HepG2 (cell line): ENCODE results near the gene VSX1. TPM values are rescaled to one million over a fixed set of nuclear protein-coding genes. Genes with fewer than 3 reads are reported as not detected.

Source experiments
- ARNT2 ChIP-seq: sonication (generic); formaldehyde crosslinking; IDR thresholded peaks from 2 replicates; pipeline ENCODE4 v1.8.0; 2022; ENCODE audit warnings: mild to moderate bottlenecking, low read depth, missing genetic modification reagents, moderate library complexity
- ELF3 ChIP-seq: IDR thresholded peaks from 2 replicates; pipeline ENCODE4 v1.6.1; 2016; ENCODE audit warnings: missing genetic modification reagents, missing compliant biosample characterization
- ELK4 ChIP-seq: sonication (generic); formaldehyde crosslinking; IDR thresholded peaks from 2 replicates; pipeline ENCODE4 v1.9.0; 2021; ENCODE audit warnings: missing genetic modification reagents, borderline replicate concordance
- HOXA7 ChIP-seq: sonication (generic); formaldehyde crosslinking; IDR thresholded peaks from 2 replicates; pipeline ENCODE4 v1.8.1; 2022; ENCODE audit warnings: mild to moderate bottlenecking, missing genetic modification reagents, moderate library complexity
- HOXA9 ChIP-seq: sonication (generic); formaldehyde crosslinking; IDR thresholded peaks from 2 replicates; pipeline ENCODE4 v1.8.1; 2022; ENCODE audit warnings: missing genetic modification reagents, mild to moderate bottlenecking, moderate library complexity, borderline replicate concordance
- IKZF5 ChIP-seq: IDR thresholded peaks from 2 replicates; pipeline ENCODE4 v1.6.1; 2018; ENCODE audit warnings: missing genetic modification reagents, mild to moderate bottlenecking, missing compliant biosample characterization
- MEIS1 ChIP-seq: sonication (generic); formaldehyde crosslinking; IDR thresholded peaks from 2 replicates; pipeline ENCODE4 v1.9.0; 2021; ENCODE audit warnings: mild to moderate bottlenecking, missing genetic modification reagents, moderate library complexity, borderline replicate concordance
- MNT ChIP-seq: fragments of 450-650 bp; IDR thresholded peaks from 2 replicates; pipeline ENCODE4 v1.6.1; 2016
- NFE2L1 ChIP-seq: sonication (generic); formaldehyde crosslinking; IDR thresholded peaks from 2 replicates; pipeline ENCODE4 v1.4.0; 2020; ENCODE audit warnings: missing genetic modification reagents, mild to moderate bottlenecking, borderline replicate concordance
- RFX5 ChIP-seq: IDR thresholded peaks from 2 replicates; pipeline ENCODE4 v1.6.1; 2011; ENCODE audit warnings: low read depth, low read length, improper control_type of control experiment
- SATB2 ChIP-seq: sonication (generic); formaldehyde crosslinking; IDR thresholded peaks from 2 replicates; pipeline ENCODE4 v1.5.0; 2020; ENCODE audit warnings: missing genetic modification reagents
- TCF7L2 ChIP-seq: IDR thresholded peaks from 2 replicates; pipeline ENCODE4 v1.6.1; 2011; ENCODE audit warnings: mild to moderate bottlenecking, low read depth, low read length, moderate library complexity
- ZFAT ChIP-seq: sonication (generic); formaldehyde crosslinking; conservative IDR thresholded peaks from 2 replicates; pipeline ENCODE4 v1.8.1; 2023; ENCODE audit warnings: missing genetic modification reagents, inconsistent platforms
- ZFP36L1 ChIP-seq: sonication (generic); formaldehyde crosslinking; IDR thresholded peaks from 2 replicates; pipeline ENCODE4 v1.8.0; 2022; ENCODE audit warnings: mild to moderate bottlenecking, missing genetic modification reagents, moderate library complexity
- ZIK1 ChIP-seq: sonication (generic); formaldehyde crosslinking; IDR thresholded peaks from 2 replicates; pipeline ENCODE4 v1.5.0; 2020; ENCODE audit warnings: mild to moderate bottlenecking, low read depth, missing genetic modification reagents, borderline replicate concordance
- ZNF207 ChIP-seq: fragments of 450-650 bp; IDR thresholded peaks from 2 replicates; pipeline ENCODE4 v1.6.1; 2016; ENCODE audit warnings: antibody characterized with exemption, borderline replicate concordance
- ZNF280D ChIP-seq: sonication (generic); formaldehyde crosslinking; IDR thresholded peaks from 2 replicates; pipeline ENCODE4 v1.5.1; 2020; ENCODE audit warnings: mild to moderate bottlenecking, missing genetic modification reagents
- ZNF292 ChIP-seq: sonication (generic); formaldehyde crosslinking; IDR thresholded peaks from 2 replicates; pipeline ENCODE4 v1.8.1; 2022; ENCODE audit warnings: mild to moderate bottlenecking, low read depth, missing genetic modification reagents, borderline replicate concordance
- ZNF430 ChIP-seq: sonication (generic); formaldehyde crosslinking; IDR thresholded peaks from 2 replicates; pipeline ENCODE4 v1.9.0; 2021; ENCODE audit warnings: mild to moderate bottlenecking, missing genetic modification reagents
- ZNF768 ChIP-seq: sonication (generic); formaldehyde crosslinking; IDR thresholded peaks from 2 replicates; pipeline ENCODE4 v1.4.0; 2020; ENCODE audit warnings: missing genetic modification reagents
- ZNF878 ChIP-seq: sonication (generic); formaldehyde crosslinking; IDR thresholded peaks from 2 replicates; pipeline ENCODE4 v1.8.1; 2023; ENCODE audit warnings: mild to moderate bottlenecking, missing genetic modification reagents, moderate library complexity
- polyA plus RNA-seq, 8 experiments: library from polyadenylated mRNA; depleted of rRNA in 3 of 8; stranded (reverse) in 7 of 8; unstranded in 1 of 8; fragments of >200 nt; fragmentation: Illumina TruSeq in 4 of 8; extraction: Trizol in 4 of 8; gene quantifications; 2 replicates each; pipeline versions ENCODE4 v1.2.1 to v1.2.3, GENCODE V29; 2011 to 2016; ENCODE audit warnings: low read depth in 4 of 8, missing spikeins in 1 of 8, mixed read lengths in 1 of 8; ENCODE audit not compliant: insufficient read depth in 1 of 8
- total RNA-seq, 5 experiments: library from RNA; depleted of rRNA; stranded (reverse); fragments of >200 nt; fragmentation: Illumina TruSeq; extraction: Trizol; gene quantifications; 2 replicates each; pipeline ENCODE4 v1.2.3, GENCODE V29; 2016; ENCODE audit warnings: low read depth in 1 of 5

VSX1 gene
- total and polyA plus RNA-seq, 2 of the 13 experiments (the other 11 are each of a cell fraction or from before 2014, with no cell fraction given) = 0.04 TPM; not detected in 1

GRCh38 chr20:25058051-25058846, 23.7 kb downstream of the VSX1 start, which contains the start of gene ACSS1 (continued):
- peak; percentile 58; the same call in 1 of the 2 replicates for TF ChIP-seq ARNT2
- peak; percentile 67 for TF ChIP-seq ZNF768 (CRISPR knock-in tag)
- TF ChIP-seq ZFAT (CRISPR knock-in tag) = 0 out of 2 replicates have a peak, but pooled peaks have one; percentile 40
- no peak for TF ChIP-seq ZNF207
- no peak for TF ChIP-seq MEIS1 (CRISPR knock-in tag)
- peak; percentile 94 for TF ChIP-seq NFE2L1 (CRISPR knock-in tag)
- no peak for TF ChIP-seq ZNF878 (CRISPR knock-in tag)
- peak; percentile 86; the same call in 1 of the 2 replicates for TF ChIP-seq ELK4 (CRISPR knock-in tag)
- TF ChIP-seq ZNF430 (CRISPR knock-in tag) = no peak
- no peak for TF ChIP-seq HOXA7 (CRISPR knock-in tag)
- no peak for TF ChIP-seq ELF3 (CRISPR knock-in tag)
- TF ChIP-seq TCF7L2 = no peak
- no peak for TF ChIP-seq HOXA9 (CRISPR knock-in tag)
- no peak for TF ChIP-seq ZIK1
- no peak for TF ChIP-seq ZNF292 (CRISPR knock-in tag)
- TF ChIP-seq ZNF280D (CRISPR knock-in tag) = no peak
- no peak for TF ChIP-seq MNT
- no peak for TF ChIP-seq RFX5
- TF ChIP-seq ZFP36L1 (CRISPR knock-in tag) = no peak
- TF ChIP-seq IKZF5 (CRISPR knock-in tag) = no peak
- TF ChIP-seq SATB2 (CRISPR knock-in tag) = peak; percentile 72; the same call in 1 of the 2 replicates
